ENCODE data around the gene TAS2R4.

The TAS2R4 gene

GRCh38 chr7:141737118-141737835, 39.2 kb upstream of the TAS2R4 start:
- Histone ChIP-seq H3K27ac (replicated peaks) (peak overlapping the region; percentile 84), H3K27me3 (ENCODE audit: insufficient read depth, poor library complexity, severe bottlenecking) (no peaks in the 10 kb centered on the region), H3K4me3 (replicated peaks; ENCODE audit: insufficient read depth, low read length) (peak overlapping the region; percentile 58)
- TF ChIP-seq POLR2AphosphoS5 (IDR thresholded peaks at IDR 0.05; ENCODE audit: low read depth): no peak
- TF ChIP-seq SPI1 (IDR thresholded peaks at IDR 0.05; ENCODE audit: borderline replicate concordance, low read depth): no peak
- no peak for TF ChIP-seq CTCF (IDR thresholded peaks at IDR 0.05; ENCODE audit: insufficient read depth, low read length)
- no peak for TF ChIP-seq REST (IDR thresholded peaks at IDR 0.05; ENCODE audit: insufficient replicate concordance, low read depth)
- TF ChIP-seq GABPA (IDR thresholded peaks at IDR 0.05; ENCODE audit: low read depth): no peak
- DNase-seq (ENCODE audit: low read depth in 1 of 2, low spot score in 1 of 2): peak; percentile 46 to 49

GRCh38 chr7:141737836-141738591, 38.5 kb upstream of the TAS2R4 start, which contains the start of gene SSBP1:
Gene SSBP1 (plus strand): TSS chr7:141738358. CDS start chr7:141739167, 809 bp downstream.
- DNase-seq (ENCODE audit: low read depth in 1 of 2, low spot score in 1 of 2): peak; percentile 91 to 95
- peak; percentile 53; the same call in 1 of the 2 replicates for TF ChIP-seq SPI1 (IDR thresholded peaks at IDR 0.05; ENCODE audit: borderline replicate concordance, low read depth)
- peak; percentile 59 for TF ChIP-seq CTCF (IDR thresholded peaks at IDR 0.05; ENCODE audit: insufficient read depth, low read length)
- peak; percentile 69 for TF ChIP-seq REST (IDR thresholded peaks at IDR 0.05; ENCODE audit: insufficient replicate concordance, low read depth)
- TF ChIP-seq GABPA (IDR thresholded peaks at IDR 0.05; ENCODE audit: low read depth): peak; percentile 99
- TF ChIP-seq POLR2AphosphoS5 (IDR thresholded peaks at IDR 0.05; ENCODE audit: low read depth): peak; percentile 95
- Histone ChIP-seq H3K27me3 (ENCODE audit: insufficient read depth, poor library complexity, severe bottlenecking) (no peaks in the 10 kb centered on the region), H3K27ac (replicated peaks) (peak within 1 kb of the TSS; percentile 84), H3K4me3 (replicated peaks; ENCODE audit: insufficient read depth, low read length) (peak within 1 kb of the TSS; percentile 94)

GRCh38 chr7:141738592-141739013, 37.9 kb upstream of the TAS2R4 start:
- TF ChIP-seq POLR2AphosphoS5 (IDR thresholded peaks at IDR 0.05; ENCODE audit: low read depth): no peak
- TF ChIP-seq REST (IDR thresholded peaks at IDR 0.05; ENCODE audit: insufficient replicate concordance, low read depth): no peak
- no peak for TF ChIP-seq CTCF (IDR thresholded peaks at IDR 0.05; ENCODE audit: insufficient read depth, low read length)
- TF ChIP-seq SPI1 (IDR thresholded peaks at IDR 0.05; ENCODE audit: borderline replicate concordance, low read depth): no peak
- TF ChIP-seq GABPA (IDR thresholded peaks at IDR 0.05; ENCODE audit: low read depth): no peak
- Histone ChIP-seq H3K4me3 (replicated peaks; ENCODE audit: insufficient read depth, low read length) (peak overlapping the region; percentile 94), H3K27me3 (ENCODE audit: insufficient read depth, poor library complexity, severe bottlenecking) (no peaks in the 10 kb centered on the region), H3K27ac (replicated peaks) (peak overlapping the region; percentile 84)
- no peak for DNase-seq (ENCODE audit: low read depth in 1 of 2, low spot score in 1 of 2)
